GM19463 (cell line): ENCODE data around the gene THBS2.
"Not testable (repeated sequence)": the region's sequence is repeated elsewhere in the genome, so short reads cannot be mapped to it uniquely, and the experiment has no call there.

Experiments used
- ATAC-seq: cut with Tn5 transposase; IDR thresholded peaks from one replicate; pipeline ENCODE4 v1.9.1; 2021; ENCODE audit warnings: mild to moderate bottlenecking, moderate library complexity; ENCODE audit not compliant: unreplicated experiment

The THBS2 gene

GRCh38 chr6:169273511-169273910, 19.9 kb upstream of the THBS2 start:
- ATAC-seq: no peak

- ATAC-seq: no peak
Observed at GRCh38 chr6:169271877-169272216, 18.2 kb upstream of the THBS2 start.

- ATAC-seq: no peak
Observed at GRCh38 chr6:169271158-169271876, 17.7 kb upstream of the THBS2 start.

- ATAC-seq: not testable (repeated sequence)
Observed at GRCh38 chr6:169270077-169270380, 16.4 kb upstream of the THBS2 start.

- no peak for ATAC-seq
Observed at GRCh38 chr6:169269180-169270076, 15.8 kb upstream of the THBS2 start.

- no peak for ATAC-seq
Observed at GRCh38 chr6:169268276-169268675, 14.6 kb upstream of the THBS2 start.

- ATAC-seq: no peak
Observed at GRCh38 chr6:169266746-169267591, 13.3 kb upstream of the THBS2 start.

GRCh38 chr6:169266261-169266660, 12.6 kb upstream of the THBS2 start:
- no peak for ATAC-seq

- no peak for ATAC-seq
Observed at GRCh38 chr6:169265486-169266131, 12.0 kb upstream of the THBS2 start.

- no peak for ATAC-seq
Observed at GRCh38 chr6:169263836-169264608, 10.4 kb upstream of the THBS2 start.

- no peak for ATAC-seq
Observed at GRCh38 chr6:169263374-169263773, 9.7 kb upstream of the THBS2 start.

GRCh38 chr6:169262602-169263001, 9.0 kb upstream of the THBS2 start:
- ATAC-seq: not testable (repeated sequence)

GRCh38 chr6:169256518-169256917, 2.9 kb upstream of the THBS2 start:
- no peak for ATAC-seq

GRCh38 chr6:169256061-169256460, 2.4 kb upstream of the THBS2 start:
- ATAC-seq: no peak

GRCh38 chr6:169255643-169256042, 2.0 kb upstream of the THBS2 start:
- no peak for ATAC-seq

- ATAC-seq: no peak
Observed at GRCh38 chr6:169254456-169255316, 1.0 kb upstream of the THBS2 start.

GRCh38 chr6:169252505-169253189, 999 bp downstream of the THBS2 start:
- no peak for ATAC-seq

GRCh38 chr6:169251822-169252504, 1.7 kb downstream of the THBS2 start:
- ATAC-seq: no peak
